Tibial artery (tissue), 4 donors: ENCODE data around the gene TMSB4X.
"Not testable (repeated sequence)": the region's sequence is repeated elsewhere in the genome, so short reads cannot be mapped to it uniquely, and the experiment has no call there.

Source experiments
- DNase-seq, 2 donors: peaks; one replicate each; pipeline ENCODE4 v3.0.0-alpha.2; 2019
- H3K27ac ChIP-seq, 2 donors: fragments of 200-600 bp; sonication (generic) in 1 of 2; 1 replicate in 1 of 2; 2 replicates in 1 of 2; pipeline ENCODE4 v1.5.1; 2018 to 2019; ENCODE audit warnings: mild to moderate bottlenecking in 1 of 2
- H3K27me3 ChIP-seq, 2 donors: fragments of 200-600 bp; sonication (generic) in 1 of 2; one replicate each; pipeline versions ENCODE4 v1.5.1 to v1.6.0; 2016 to 2019
- H3K36me3 ChIP-seq, 3 donors: fragments of 200-600 bp; sonication (generic) in 2 of 3; one replicate each; pipeline ENCODE4 v1.5.1; 2016 to 2019; ENCODE audit warnings: mild to moderate bottlenecking in 2 of 3
- H3K4me1 ChIP-seq, 4 donors: fragments of 200-600 bp; sonication (generic) in 2 of 4; 1 replicate in 3 of 4; 2 replicates in 1 of 4; pipeline ENCODE4 v1.5.1; 2016 to 2019
- H3K4me3 ChIP-seq, 2 donors: fragments of 200-600 bp; sonication (generic) in 1 of 2; 1 replicate in 1 of 2; 2 replicates in 1 of 2; pipeline ENCODE4 v1.5.1; 2018 to 2019; ENCODE audit warnings: mild to moderate bottlenecking in 2 of 2
- H3K9me3 ChIP-seq, 3 donors: fragments of 200-600 bp; sonication (generic) in 1 of 3; one replicate each; pipeline ENCODE4 v1.5.1; 2016 to 2019
- CTCF ChIP-seq, 2 experiments: fragments of 200-600 bp in 1 of 2; fragments of 450-650 bp in 1 of 2; IDR thresholded peaks; one replicate each; pipeline ENCODE4 v1.5.1; 2017 to 2019; ENCODE audit warnings: antibody characterized with exemption in 2 of 2, mild to moderate bottlenecking in 1 of 2, moderate library complexity in 1 of 2
- intact Hi-C: fragments of 100-400 bp; cut with DNase I; formaldehyde crosslinking; loops from one replicate; pipeline ENCODE4 v1.15.0; 2023; ENCODE audit warnings: low total_unique reads

TMSB4X gene

GRCh38 chrX:13009844-13010243 is 34.9 kb downstream of the TMSB4X start:
- Histone ChIP-seq H3K4me3 (no peak overlapping the region), H3K36me3 (no peaks in the 10 kb centered on the region), H3K4me1 (peaks cover 0 to 40% (median 9%) of the 10 kb centered on the region in 4 donors), H3K27ac (no peak overlapping the region), H3K27me3 (no peaks in the 10 kb centered on the region), H3K9me3 (no peaks in the 10 kb centered on the region)
- no peak for DNase-seq
- no peak for TF ChIP-seq CTCF (IDR thresholded peaks at IDR 0.05)
- intact Hi-C loops, result no loop called here

GRCh38 chrX:13010546-13010945 is 35.6 kb downstream of the TMSB4X start:
- peaks cover 0 to 37% (median 9%) of the 10 kb centered on the region in 4 donors for H3K4me1 ChIP-seq
- DNase-seq, result no peak
- intact Hi-C loops, result no loop called here

GRCh38 chrX:13013363-13014110 is 38.6 kb downstream of the TMSB4X start:
- H3K4me1 ChIP-seq, result peaks cover 0 to 8% (median 0%) of the 10 kb centered on the region in 4 donors
- H3K27ac ChIP-seq, result no peak overlapping the region
- no peaks in the 10 kb centered on the region for H3K27me3 ChIP-seq
- intact Hi-C loops, result no loop called here
- H3K4me3 ChIP-seq, result no peak overlapping the region
- H3K9me3 ChIP-seq, result no peaks in the 10 kb centered on the region
- no peak for TF ChIP-seq CTCF (IDR thresholded peaks at IDR 0.05)
- H3K36me3 ChIP-seq, result no peaks in the 10 kb centered on the region
- DNase-seq, result peak in 1 of 2 donors; percentile 45

More at GRCh38 chrX:13010546-13010945, 35.6 kb downstream of the TMSB4X start:
- TF ChIP-seq CTCF (IDR thresholded peaks at IDR 0.05), result no peak
- Histone ChIP-seq H3K27ac (no peak overlapping the region), H3K36me3 (no peaks in the 10 kb centered on the region), H3K4me3 (no peak overlapping the region), H3K27me3 (no peaks in the 10 kb centered on the region), H3K9me3 (no peaks in the 10 kb centered on the region)

GRCh38 chrX:13014111-13015096 is 39.5 kb downstream of the TMSB4X start:
- H3K27me3 ChIP-seq, result no peaks in the 10 kb centered on the region
- H3K9me3 ChIP-seq, result no peaks in the 10 kb centered on the region
- H3K4me3 ChIP-seq, result no peak overlapping the region
- no peaks in the 10 kb centered on the region for H3K36me3 ChIP-seq
- TF ChIP-seq CTCF (IDR thresholded peaks at IDR 0.05), result no peak
- no peak for DNase-seq
- H3K4me1 ChIP-seq, result peaks cover 0 to 2% (median 0%) of the 10 kb centered on the region in 4 donors
- H3K27ac ChIP-seq, result no peak overlapping the region
- intact Hi-C loops, result no loop called here

GRCh38 chrX:13015536-13016236 is 40.8 kb downstream of the TMSB4X start:
- Histone ChIP-seq H3K4me1 (no peaks in the 10 kb centered on the region), H3K9me3 (no peaks in the 10 kb centered on the region), H3K27ac (no peak overlapping the region), H3K27me3 (no peaks in the 10 kb centered on the region), H3K36me3 (no peaks in the 10 kb centered on the region), H3K4me3 (no peak overlapping the region)
- no peak for DNase-seq
- no peak for TF ChIP-seq CTCF (IDR thresholded peaks at IDR 0.05)
- intact Hi-C loops, result no loop called here

- H3K36me3 ChIP-seq, DNase-seq, intact Hi-C loops, H3K4me1 ChIP-seq, H3K4me3 ChIP-seq, H3K27me3 ChIP-seq, H3K27ac ChIP-seq, H3K9me3 ChIP-seq: not testable (repeated sequence)
Measured at GRCh38 chrX:13016731-13017130, 41.8 kb downstream of the TMSB4X start.
